ENCODE data around the gene NDE1.

DNA sequence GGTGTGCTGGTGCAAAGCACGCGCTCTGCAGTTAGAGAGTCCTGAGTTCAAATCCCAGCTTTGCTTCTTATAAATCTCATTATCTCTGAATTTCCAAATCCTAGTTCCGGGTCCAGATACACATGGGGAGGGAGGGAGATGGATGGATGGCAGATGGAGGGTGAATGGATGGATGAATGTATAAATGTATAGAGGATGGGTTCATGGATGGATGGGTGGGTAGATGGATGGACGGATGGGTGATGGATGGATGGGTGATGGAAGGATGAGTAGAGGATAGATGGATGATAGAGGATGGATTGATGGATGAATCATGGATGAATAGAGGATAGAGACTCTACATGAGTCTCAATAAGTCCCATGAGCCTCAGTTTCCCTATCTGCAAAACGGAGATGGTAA is 116.9 kb downstream of the NDE1 start:
- TF ChIP-seq CTCF (IDR thresholded peaks at IDR 0.05) = no peak
- no peak for TF ChIP-seq POLR2A (IDR thresholded peaks at IDR 0.05)
